NT2/D1 (cell line): ENCODE results near the gene ZNF605.

Experiments used
- YY1 ChIP-seq: IDR thresholded peaks from 2 replicates; pipeline ENCODE4 v1.6.1; 2011; ENCODE audit not compliant: insufficient read length, insufficient read depth
- ZNF274 ChIP-seq: IDR thresholded peaks from 2 replicates; pipeline ENCODE4 v1.6.1; 2011; ENCODE audit warnings: mild to moderate bottlenecking, low read depth, low read length

DNA sequence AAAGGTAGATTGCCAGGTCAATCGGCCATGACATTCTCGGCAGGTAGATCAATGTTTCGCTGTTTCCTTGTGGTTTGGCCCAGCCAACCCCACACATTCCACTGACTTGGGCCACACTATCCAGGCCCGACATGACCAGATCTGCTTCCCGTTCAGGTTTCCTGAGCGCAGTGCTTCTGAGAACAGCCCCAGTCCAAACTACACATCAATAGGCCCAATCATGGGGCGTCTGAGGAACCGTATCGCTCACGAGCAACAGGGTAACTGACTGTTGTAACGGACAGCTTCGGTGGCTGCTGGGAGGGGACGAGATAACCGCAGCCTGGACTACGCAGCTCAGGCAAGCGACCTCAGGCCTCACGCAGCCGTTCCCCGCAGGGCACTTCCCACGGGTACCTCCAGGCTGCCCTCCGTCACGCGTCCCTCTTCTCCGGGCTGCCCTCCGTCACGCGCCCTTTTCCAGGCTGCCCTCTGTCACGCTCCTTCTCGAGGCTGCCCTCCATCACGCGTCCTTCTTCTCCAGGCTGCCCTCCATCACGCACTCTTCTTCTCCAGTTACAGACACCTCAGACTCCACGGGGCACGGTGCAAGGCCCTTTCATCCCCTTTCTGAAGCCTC lies 14.7 kb downstream of the ZNF605 start:
- TF ChIP-seq YY1 (no peak), ZNF274 (no peak)
